ENCODE data around the gene BOK. TPM values are rescaled to one million over a fixed set of nuclear protein-coding genes. Genes with fewer than 3 reads are reported as not detected.

The BOK gene
- total and polyA plus RNA-seq, 4 donors: 11.8 to 44.3 (median 29.1) TPM

GRCh38 chr2:241530571-241530970, 28.0 kb upstream of the BOK start:
- Histone ChIP-seq H3K9me3 (ENCODE audit: control insufficient read depth in 4 of 4, insufficient read depth in 3 of 4, low read length in 3 of 4) (no peaks in the 10 kb centered on the region), H3K27ac (ENCODE audit: low read depth in 1 of 2, low read length in 1 of 2) (no peak overlapping the region), H3K4me1 (ENCODE audit: control insufficient read depth in 5 of 5, insufficient read depth in 5 of 5, low read length in 5 of 5) (no peaks in the 10 kb centered on the region), H3K4me3 (no peak overlapping the region), H3K9ac (ENCODE audit: insufficient read depth in 1 of 2, low read length in 2 of 2) (no peak overlapping the region), H3K27me3 (ENCODE audit: control insufficient read depth in 3 of 3, insufficient read depth in 3 of 3, low read length in 2 of 3) (no peaks in the 10 kb centered on the region), H3K36me3 (ENCODE audit: control insufficient read depth in 4 of 4, insufficient read depth in 4 of 4, low read length in 4 of 4) (no peaks in the 10 kb centered on the region)
- no peak for TF ChIP-seq CTCF (IDR thresholded peaks at IDR 0.05; ENCODE audit: control extremely low read depth, extremely low read depth)
- DNase-seq: no peak
- no peak for ATAC-seq (ENCODE audit: insufficient read depth, low FRiP score)
- WGBS, 2 donors: 74 to 90% methylated on average over 8 of the region's 8 CpGs

GRCh38 chr2:241531161-241531722, 27.3 kb upstream of the BOK start:
- ATAC-seq (ENCODE audit: insufficient read depth, low FRiP score) (no peak), DNase-seq (no peak)
- Histone ChIP-seq H3K27ac (ENCODE audit: low read depth in 1 of 2, low read length in 1 of 2) (no peak overlapping the region), H3K4me3 (no peak overlapping the region), H3K9me3 (ENCODE audit: control insufficient read depth in 4 of 4, insufficient read depth in 3 of 4, low read length in 3 of 4) (no peaks in the 10 kb centered on the region), H3K27me3 (ENCODE audit: control insufficient read depth in 3 of 3, insufficient read depth in 3 of 3, low read length in 2 of 3) (no peaks in the 10 kb centered on the region), H3K36me3 (ENCODE audit: control insufficient read depth in 4 of 4, insufficient read depth in 4 of 4, low read length in 4 of 4) (no peaks in the 10 kb centered on the region), H3K9ac (ENCODE audit: insufficient read depth in 1 of 2, low read length in 2 of 2) (no peak overlapping the region), H3K4me1 (ENCODE audit: control insufficient read depth in 5 of 5, insufficient read depth in 5 of 5, low read length in 5 of 5) (no peaks in the 10 kb centered on the region)
- 85% methylated on average over 13 of the region's 13 CpGs for WGBS, 2 donors
- no peak for TF ChIP-seq CTCF (IDR thresholded peaks at IDR 0.05; ENCODE audit: control extremely low read depth, extremely low read depth)

GRCh38 chr2:241532168-241532567, 26.4 kb upstream of the BOK start:
- Histone ChIP-seq H3K9me3 (ENCODE audit: control insufficient read depth in 4 of 4, insufficient read depth in 3 of 4, low read length in 3 of 4) (no peaks in the 10 kb centered on the region), H3K27ac (ENCODE audit: low read depth in 1 of 2, low read length in 1 of 2) (no peak overlapping the region), H3K4me1 (ENCODE audit: control insufficient read depth in 5 of 5, insufficient read depth in 5 of 5, low read length in 5 of 5) (no peaks in the 10 kb centered on the region), H3K4me3 (no peak overlapping the region), H3K27me3 (ENCODE audit: control insufficient read depth in 3 of 3, insufficient read depth in 3 of 3, low read length in 2 of 3) (no peaks in the 10 kb centered on the region), H3K9ac (ENCODE audit: insufficient read depth in 1 of 2, low read length in 2 of 2) (no peak overlapping the region), H3K36me3 (ENCODE audit: control insufficient read depth in 4 of 4, insufficient read depth in 4 of 4, low read length in 4 of 4) (no peaks in the 10 kb centered on the region)
- no peak for TF ChIP-seq CTCF (IDR thresholded peaks at IDR 0.05; ENCODE audit: control extremely low read depth, extremely low read depth)
- ATAC-seq (ENCODE audit: insufficient read depth, low FRiP score) (no peak), DNase-seq (no peak)
- WGBS, 2 donors: 92% methylated on average over 8 of the region's 8 CpGs

Data from lung (tissue), 12 donors.